ENCODE measurements around the gene SGCE.

Gene SGCE

GRCh38 chr7:94567396-94567795, 88.5 kb downstream of the SGCE start:
- Histone ChIP-seq H3K9me3 (ENCODE audit: control insufficient read depth, low read length) (no peaks in the 10 kb centered on the region), H3K36me3 (ENCODE audit: control insufficient read depth, insufficient read depth, low read length) (no peaks in the 10 kb centered on the region), H3K9ac (no peak overlapping the region), H3K4me1 (no peaks in the 10 kb centered on the region), H2AFZ (no peak overlapping the region), H3K4me3 (ENCODE audit: low read depth, low read length) (no peak overlapping the region), H3K27ac (no peak overlapping the region), H3K27me3 (ENCODE audit: control insufficient read depth, insufficient read depth, low read length) (no peaks in the 10 kb centered on the region), H3K79me2 (no peaks in the 10 kb centered on the region), H3K4me2 (ENCODE audit: low read length) (no peak overlapping the region)
- TF ChIP-seq, protein P1, sequence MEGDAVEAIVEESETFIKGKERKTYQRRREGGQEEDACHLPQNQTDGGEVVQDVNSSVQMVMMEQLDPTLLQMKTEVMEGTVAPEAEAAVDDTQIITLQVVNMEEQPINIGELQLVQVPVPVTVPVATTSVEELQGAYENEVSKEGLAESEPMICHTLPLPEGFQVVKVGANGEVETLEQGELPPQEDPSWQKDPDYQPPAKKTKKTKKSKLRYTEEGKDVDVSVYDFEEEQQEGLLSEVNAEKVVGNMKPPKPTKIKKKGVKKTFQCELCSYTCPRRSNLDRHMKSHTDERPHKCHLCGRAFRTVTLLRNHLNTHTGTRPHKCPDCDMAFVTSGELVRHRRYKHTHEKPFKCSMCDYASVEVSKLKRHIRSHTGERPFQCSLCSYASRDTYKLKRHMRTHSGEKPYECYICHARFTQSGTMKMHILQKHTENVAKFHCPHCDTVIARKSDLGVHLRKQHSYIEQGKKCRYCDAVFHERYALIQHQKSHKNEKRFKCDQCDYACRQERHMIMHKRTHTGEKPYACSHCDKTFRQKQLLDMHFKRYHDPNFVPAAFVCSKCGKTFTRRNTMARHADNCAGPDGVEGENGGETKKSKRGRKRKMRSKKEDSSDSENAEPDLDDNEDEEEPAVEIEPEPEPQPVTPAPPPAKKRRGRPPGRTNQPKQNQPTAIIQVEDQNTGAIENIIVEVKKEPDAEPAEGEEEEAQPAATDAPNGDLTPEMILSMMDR (IDR thresholded peaks at IDR 0.05) = no peak

DNA sequence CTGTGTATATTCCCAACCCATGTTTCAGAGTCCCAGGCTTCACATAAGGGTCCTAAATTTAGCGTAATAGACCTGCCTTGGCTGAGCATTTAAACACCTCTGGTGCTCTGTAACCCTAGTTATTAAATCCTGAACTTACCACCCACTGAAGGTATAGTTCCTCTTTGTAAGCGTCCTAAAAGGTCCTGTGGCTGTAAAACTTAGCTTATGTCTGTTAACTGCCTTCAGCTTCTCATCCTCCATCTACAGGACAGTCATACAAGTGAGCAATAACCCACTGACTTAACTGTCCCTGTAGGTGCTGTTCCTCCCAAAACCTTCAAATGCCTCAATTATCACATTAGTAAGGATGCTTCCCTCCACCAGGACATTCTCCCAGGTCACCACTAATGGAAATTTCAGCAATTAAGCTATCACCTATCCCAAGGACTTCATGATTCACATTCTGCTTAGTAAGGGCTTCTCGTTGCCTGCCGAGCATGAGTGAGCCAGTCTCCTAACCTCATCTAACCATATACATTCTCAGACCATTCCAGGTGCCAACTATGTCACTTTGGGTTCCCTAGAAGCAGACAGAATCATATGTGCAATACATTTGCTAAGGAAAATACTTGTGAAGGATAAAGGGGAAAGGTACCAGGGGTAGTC, 90.6 kb downstream of the SGCE start:
- Histone ChIP-seq H3K27me3 (ENCODE audit: control insufficient read depth, insufficient read depth, low read length) (no peaks in the 10 kb centered on the region), H3K9me3 (ENCODE audit: control insufficient read depth, low read length) (no peaks in the 10 kb centered on the region), H3K9ac (no peak overlapping the region), H3K27ac (no peak overlapping the region), H3K36me3 (ENCODE audit: control insufficient read depth, insufficient read depth, low read length) (no peaks in the 10 kb centered on the region), H3K4me1 (no peaks in the 10 kb centered on the region), H2AFZ (no peak overlapping the region), H3K79me2 (no peaks in the 10 kb centered on the region), H3K4me2 (ENCODE audit: low read length) (no peak overlapping the region), H3K4me3 (ENCODE audit: low read depth, low read length) (no peak overlapping the region)
- TF ChIP-seq, protein P1 (IDR thresholded peaks at IDR 0.05) = no peak

DNA sequence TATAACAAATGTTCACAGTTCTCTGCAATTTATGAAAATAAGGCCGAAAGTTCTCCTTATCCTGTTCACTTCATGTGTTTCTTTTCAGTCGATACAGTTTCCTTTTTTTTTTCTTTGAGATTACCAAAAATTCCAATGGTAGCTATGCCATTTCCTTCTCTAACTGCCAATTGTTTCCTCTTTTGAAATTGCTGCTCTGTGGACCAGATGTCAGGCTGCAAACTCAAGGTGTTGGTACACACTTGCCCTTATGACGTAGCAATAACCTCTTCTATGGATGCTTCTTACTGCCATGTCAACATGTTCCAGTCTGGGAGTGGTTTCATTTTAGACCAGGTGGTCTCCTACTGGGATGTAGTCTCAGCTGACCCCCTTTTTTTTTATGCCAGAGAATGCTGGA, 93.4 kb downstream of the SGCE start:
- Histone ChIP-seq H3K4me2 (ENCODE audit: low read length) (no peak overlapping the region), H3K36me3 (ENCODE audit: control insufficient read depth, insufficient read depth, low read length) (no peaks in the 10 kb centered on the region), H2AFZ (no peak overlapping the region), H3K9me3 (ENCODE audit: control insufficient read depth, low read length) (no peaks in the 10 kb centered on the region), H3K27ac (no peak overlapping the region), H3K27me3 (ENCODE audit: control insufficient read depth, insufficient read depth, low read length) (no peaks in the 10 kb centered on the region), H3K4me1 (no peaks in the 10 kb centered on the region), H3K79me2 (no peaks in the 10 kb centered on the region), H3K4me3 (ENCODE audit: low read depth, low read length) (no peak overlapping the region), H3K9ac (no peak overlapping the region)
- TF ChIP-seq, protein P1 (IDR thresholded peaks at IDR 0.05) = no peak

GRCh38 chr7:94561841-94562514, 94.0 kb downstream of the SGCE start:
- Histone ChIP-seq H3K27ac (no peak overlapping the region), H3K4me3 (ENCODE audit: low read depth, low read length) (no peak overlapping the region), H3K79me2 (no peaks in the 10 kb centered on the region), H2AFZ (no peak overlapping the region), H3K9ac (no peak overlapping the region), H3K27me3 (ENCODE audit: control insufficient read depth, insufficient read depth, low read length) (no peaks in the 10 kb centered on the region), H3K4me2 (ENCODE audit: low read length) (no peak overlapping the region), H3K9me3 (ENCODE audit: control insufficient read depth, low read length) (no peaks in the 10 kb centered on the region), H3K4me1 (no peaks in the 10 kb centered on the region), H3K36me3 (ENCODE audit: control insufficient read depth, insufficient read depth, low read length) (no peaks in the 10 kb centered on the region)
- TF ChIP-seq, protein P1 (IDR thresholded peaks at IDR 0.05) = no peak

DNA sequence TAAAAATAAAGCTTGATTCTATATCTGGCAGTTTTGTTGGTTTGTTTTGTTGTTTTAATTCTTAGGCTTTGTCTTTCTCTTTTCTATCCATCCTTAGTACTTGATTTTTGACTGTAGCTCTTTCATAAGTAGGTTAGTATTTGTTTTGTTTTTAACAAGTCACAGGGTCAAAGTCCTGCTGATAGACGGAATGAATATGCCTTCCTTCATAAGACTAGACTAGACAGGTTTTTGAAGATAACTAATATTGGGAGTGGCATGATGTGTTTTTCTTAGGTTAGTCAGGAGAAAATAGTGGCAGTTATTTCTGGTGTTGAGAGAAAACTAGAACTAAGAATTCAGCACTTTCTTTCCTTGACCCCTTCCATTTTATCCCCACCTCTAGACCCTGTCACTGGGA, 96.0 kb downstream of the SGCE start:
- H3K9me3 ChIP-seq (ENCODE audit: control insufficient read depth, low read length) = no peaks in the 10 kb centered on the region
- no peaks in the 10 kb centered on the region for H3K27me3 ChIP-seq (ENCODE audit: control insufficient read depth, insufficient read depth, low read length)
- H3K79me2 ChIP-seq = no peaks in the 10 kb centered on the region

More for the DNA sequence above, 96.0 kb downstream of the SGCE start:
- Histone ChIP-seq H3K4me2 (ENCODE audit: low read length) (no peak overlapping the region), H2AFZ (no peak overlapping the region), H3K27ac (no peak overlapping the region), H3K4me3 (ENCODE audit: low read depth, low read length) (no peak overlapping the region), H3K36me3 (ENCODE audit: control insufficient read depth, insufficient read depth, low read length) (no peaks in the 10 kb centered on the region), H3K4me1 (no peaks in the 10 kb centered on the region), H3K9ac (no peak overlapping the region)
- TF ChIP-seq, protein P1 (IDR thresholded peaks at IDR 0.05) = no peak

Data from parathyroid adenoma (tissue), 2 donors.